AG04449 (cell line): ENCODE measurements around the gene PIP5K1C.

Experiments
- CTCF ChIA-PET: fragments of 350-600 bp; formaldehyde crosslinking; extraction: SDS; loops from one replicate; lab custom pipeline; 2021; ENCODE audit warnings: antibody characterized with exemption; lab: Yijun Ruan, JAX
- POLR2A ChIA-PET: fragments of 400-600, 350-600 bp; formaldehyde crosslinking; extraction: SDS; loops from one replicate; lab custom pipeline; 2020; ENCODE audit warnings: antibody characterized with exemption, inconsistent platforms; lab: Yijun Ruan, JAX
- DNase-seq: peaks from one replicate; pipeline ENCODE4 v3.0.0-alpha.2; 2010; ENCODE audit warnings: low read depth, low spot score
- H3K4me3 ChIP-seq: 2 replicates; pipeline ENCODE4 v1.5.1; 2011; ENCODE audit warnings: low read depth, mild to moderate bottlenecking, control low read depth, low read length
- CTCF ChIP-seq: IDR thresholded peaks from one replicate; pipeline ENCODE4 v1.5.1; 2011; ENCODE audit warnings: mild to moderate bottlenecking, moderate library complexity, low read length, control low read depth, inconsistent platforms; ENCODE audit not compliant: insufficient read depth; ENCODE audit errors: missing control alignments

The PIP5K1C gene

GRCh38 chr19:3740431-3740830 is 40.2 kb upstream of the PIP5K1C start:
- no peak for DNase-seq
- TF ChIP-seq CTCF, result no peak
- ChIA-PET CTCF (interaction anchor here (1.6 to 2.2 kb wide), 2 partner anchors 15 to 22 kb away, joined by 4 to 7 read pairs; partner anchors contain the start of genes APBA3 and MRPL54), POLR2A (interaction anchor here (1.0 to 1.1 kb wide), 2 partner anchors 21 to 22 kb away, joined by 3 read pairs; partner anchors contain the start of genes APBA3 and MRPL54)
- H3K4me3 ChIP-seq, result no peak overlapping the region

- POLR2A ChIA-PET, result no interaction called here
- no peak overlapping the region for H3K4me3 ChIP-seq
- CTCF ChIA-PET, result interaction anchor here (0.6 to 2.2 kb wide), 3 partner anchors 9 to 23 kb away, joined by 3 to 7 read pairs (median 4); partner anchors contain the start of genes APBA3 and MRPL54
- TF ChIP-seq CTCF, result no peak
- DNase-seq, result no peak
Measured at GRCh38 chr19:3738477-3739220, 38.4 kb upstream of the PIP5K1C start.

GRCh38 chr19:3737487-3738205 is 37.4 kb upstream of the PIP5K1C start:
- H3K4me3 ChIP-seq, result no peak overlapping the region
- no peak for TF ChIP-seq CTCF
- no peak for DNase-seq
- POLR2A ChIA-PET, result no interaction called here
- CTCF ChIA-PET, result no interaction called here

GRCh38 chr19:3736106-3736724 is 35.9 kb upstream of the PIP5K1C start:
- H3K4me3 ChIP-seq, result no peak overlapping the region
- POLR2A ChIA-PET, result no interaction called here
- no peak for DNase-seq
- CTCF ChIA-PET, result no interaction called here
- TF ChIP-seq CTCF, result no peak

GRCh38 chr19:3734310-3734600 is 34.0 kb upstream of the PIP5K1C start:
- DNase-seq, result no peak
- POLR2A ChIA-PET, result no interaction called here
- H3K4me3 ChIP-seq, result no peak overlapping the region
- CTCF ChIA-PET, result no interaction called here
- no peak for TF ChIP-seq CTCF
